SIG-M5 treated with dmso at 0.1 percent for 504 hours (cell line): ENCODE measurements around the gene KLF11.
"Not testable (repeated sequence)": the region's sequence is repeated elsewhere in the genome, so short reads cannot be mapped to it uniquely, and the experiment has no call there.

Source experiments
- DNase-seq: peaks from one replicate; lab custom pipeline; 2025; ENCODE audit not compliant: unreplicated experiment; lab: John Stamatoyannopoulos, UW

KLF11 gene

GRCh38 chr2:10080536-10081304 lies 37.4 kb downstream of the KLF11 start:
- DNase-seq: no peak

- no peak for DNase-seq
Observed at GRCh38 chr2:10083046-10083445, 39.7 kb downstream of the KLF11 start.

GRCh38 chr2:10083692-10084211 lies 40.4 kb downstream of the KLF11 start:
- no peak for DNase-seq

- DNase-seq: no peak
Observed at GRCh38 chr2:10084223-10084865, 41.0 kb downstream of the KLF11 start.

GRCh38 chr2:10085043-10085667 lies 41.8 kb downstream of the KLF11 start:
- no peak for DNase-seq

- no peak for DNase-seq
Observed at GRCh38 chr2:10085668-10086059, 42.3 kb downstream of the KLF11 start.

GRCh38 chr2:10086950-10087349 lies 43.6 kb downstream of the KLF11 start:
- DNase-seq: no peak

GRCh38 chr2:10087360-10087759 lies 44.0 kb downstream of the KLF11 start:
- DNase-seq: no peak

- no peak for DNase-seq
Observed at GRCh38 chr2:10089565-10090190, 46.3 kb downstream of the KLF11 start.

- DNase-seq: peak; percentile 43
Observed at GRCh38 chr2:10091182-10091888, 48.0 kb downstream of the KLF11 start.

- not testable (repeated sequence) for DNase-seq
Observed at GRCh38 chr2:10091889-10092244, 48.5 kb downstream of the KLF11 start.

- no peak for DNase-seq
Observed at GRCh38 chr2:10094271-10094814, 51.0 kb downstream of the KLF11 start.

GRCh38 chr2:10095175-10095574 lies 51.8 kb downstream of the KLF11 start:
- DNase-seq: no peak

- DNase-seq: no peak
Observed at GRCh38 chr2:10096641-10097040, 53.3 kb downstream of the KLF11 start.

- DNase-seq: peak; percentile 71
Observed at GRCh38 chr2:10097352-10098148, 54.2 kb downstream of the KLF11 start.

- DNase-seq: peak; percentile 21
Observed at GRCh38 chr2:10101491-10101890, 58.1 kb downstream of the KLF11 start.

GRCh38 chr2:10103179-10103578 lies 59.8 kb downstream of the KLF11 start:
- no peak for DNase-seq
